Endothelial cell of umbilical vein (primary cell): ENCODE results near the gene GORASP2. TPM values are rescaled to one million over a fixed set of nuclear protein-coding genes. Genes with fewer than 3 reads are reported as not detected.

Experiments used
- BruUV-seq: library from RNA; stranded (reverse); fragments of 400-500 nt; replicated peaks from 2 replicates; lab custom pipeline; 2021; lab: Mats Ljungman, UMichigan
- CTCF ChIA-PET: fragments of 300-600, 350-600 bp; sonication (Branson Sonifier 250); formaldehyde crosslinking; loops from one replicate; lab custom pipeline; 2021; ENCODE audit warnings: antibody characterized with exemption, inconsistent platforms; lab: Charles Lee
- POLR2A ChIA-PET: fragments of 300-600, 350-600 bp; sonication (Branson Sonifier 250); formaldehyde crosslinking; loops from one replicate; lab custom pipeline; 2021; ENCODE audit warnings: antibody characterized with exemption, inconsistent platforms; lab: Charles Lee
- DNase-seq: peaks from one replicate; pipeline ENCODE4 v3.0.0-alpha.2; 2011; ENCODE audit warnings: low read depth, low spot score
- FAIRE-seq: peaks from 2 replicates; lab custom pipeline; 2011; peaks lifted over from hg19 to GRCh38; lab: Jason Lieb, UNC
- H2AFZ ChIP-seq: 2 replicates; pipeline ENCODE4 v1.6.0; 2012; ENCODE audit warnings: low read depth, low read length, control low read depth, inconsistent platforms
- H3K27ac ChIP-seq: 2 replicates; pipeline ENCODE4 v1.5.1; 2011; ENCODE audit warnings: low read depth, mild to moderate bottlenecking, control low read depth, low read length, moderate library complexity; ENCODE audit not compliant: insufficient read depth
- H3K27me3 ChIP-seq, 2 experiments: 2 replicates each; pipeline versions ENCODE4 v1.6.0 to v1.6.1; 2011; ENCODE audit warnings: low read length in 2 of 2, mixed read lengths in 1 of 2; ENCODE audit not compliant: control insufficient read depth in 2 of 2, insufficient read depth in 2 of 2
- H3K36me3 ChIP-seq, 2 experiments: 2 replicates in 1 of 2; 3 replicates in 1 of 2; pipeline ENCODE4 v1.5.1; 2011; ENCODE audit warnings: low read length in 2 of 2, mild to moderate bottlenecking in 1 of 2, moderate library complexity in 1 of 2; ENCODE audit not compliant: control insufficient read depth in 2 of 2, insufficient read depth in 2 of 2; ENCODE audit errors: extremely low read depth in 1 of 2
- H3K4me1 ChIP-seq: 3 replicates; pipeline ENCODE4 v1.5.1; 2011; ENCODE audit warnings: mild to moderate bottlenecking, low read length; ENCODE audit not compliant: control insufficient read depth, insufficient read depth; ENCODE audit errors: extremely low read depth
- H3K4me2 ChIP-seq: 2 replicates; pipeline ENCODE4 v1.6.1; 2011; ENCODE audit warnings: low read length, control low read depth, mixed read lengths; ENCODE audit not compliant: insufficient read depth
- H3K4me3 ChIP-seq, 3 experiments: fragments of 200-600 bp in 1 of 3; sonication (generic), shearing (Covaris generic) in 1 of 3; replicated peaks in 1 of 3; 2 replicates each; pipeline ENCODE4 v1.5.1; 2011 to 2016; ENCODE audit warnings: control low read depth in 3 of 3, low read length in 3 of 3, mild to moderate bottlenecking in 2 of 3, inconsistent platforms in 1 of 3, low read depth in 1 of 3, moderate library complexity in 1 of 3; ENCODE audit not compliant: insufficient read depth in 1 of 3
- H3K79me2 ChIP-seq: 2 replicates; pipeline ENCODE4 v1.6.0; 2012; ENCODE audit warnings: low read length, inconsistent platforms; ENCODE audit not compliant: control insufficient read depth, insufficient read depth
- H3K9ac ChIP-seq: replicated peaks from 2 replicates; pipeline ENCODE3; 2011; ENCODE audit warnings: low read length, control low read depth; ENCODE audit not compliant: insufficient read depth; ENCODE audit errors: extremely low read depth
- H3K9me1 ChIP-seq: replicated peaks from 3 replicates; pipeline ENCODE4 v1.6.0; 2011; ENCODE audit warnings: mild to moderate bottlenecking, low read length; ENCODE audit not compliant: control insufficient read depth, insufficient read depth; ENCODE audit errors: extremely low read depth
- H3K9me3 ChIP-seq: replicated peaks from 2 replicates; pipeline ENCODE4 v1.5.1; 2012; ENCODE audit warnings: low read length, inconsistent platforms; ENCODE audit not compliant: control insufficient read depth, insufficient read depth
- H4K20me1 ChIP-seq: replicated peaks from 2 replicates; pipeline ENCODE3; 2011; ENCODE audit warnings: mild to moderate bottlenecking, low read length; ENCODE audit not compliant: control insufficient read depth, insufficient read depth; ENCODE audit errors: extremely low read depth
- EZH2 ChIP-seq: IDR thresholded peaks from 2 replicates; pipeline ENCODE4 v1.6.1; 2012; ENCODE audit warnings: borderline replicate concordance, low read depth, mild to moderate bottlenecking, moderate library complexity, low read length, inconsistent platforms; ENCODE audit not compliant: severe bottlenecking
- FOS ChIP-seq: IDR thresholded peaks from 2 replicates; pipeline ENCODE4 v1.6.1; 2011; ENCODE audit warnings: mild to moderate bottlenecking, low read length, moderate library complexity, borderline replicate concordance; ENCODE audit not compliant: insufficient read depth
- JUN ChIP-seq: IDR thresholded peaks from 2 replicates; pipeline ENCODE4 v1.6.1; 2011; ENCODE audit warnings: borderline replicate concordance, low read depth; ENCODE audit not compliant: insufficient read length, insufficient read depth
- MAX ChIP-seq: IDR thresholded peaks from 2 replicates; pipeline ENCODE4 v1.6.1; 2011; ENCODE audit not compliant: insufficient read depth, insufficient read length
- MYC ChIP-seq: IDR thresholded peaks from one replicate; pipeline ENCODE4 v1.6.1; 2011; ENCODE audit warnings: mild to moderate bottlenecking, low read depth, low read length
- POLR2AphosphoS5 ChIP-seq: IDR thresholded peaks from 2 replicates; pipeline ENCODE4 v1.6.1; 2012; ENCODE audit warnings: low read depth, mild to moderate bottlenecking, control low read depth, low read length, moderate library complexity; ENCODE audit not compliant: insufficient read depth
- dilution Hi-C: fragments of 300-500 bp; cut with MboI; formaldehyde crosslinking; loops from one replicate; pipeline ENCODE4 v1.15.0; 2019; ENCODE audit warnings: low sequenced_read_pairs; ENCODE audit not compliant: extremely low pct_ligation_motif_present
- intact Hi-C: fragments of 100-400 bp; cut with micrococcal nuclease; formaldehyde crosslinking; loops from one replicate; pipeline ENCODE4 v1.10.0; 2022
- polyA plus RNA-seq, 4 experiments: library from polyadenylated mRNA; depleted of rRNA in 3 of 4; stranded (reverse) in 3 of 4; unstranded in 1 of 4; fragments of >200 nt; gene quantifications; 2 replicates each; pipeline versions ENCODE4 v1.2.1 to v1.2.3, GENCODE V29; 2011 to 2012; ENCODE audit warnings: missing spikeins in 1 of 4
- total RNA-seq: library from RNA; stranded (reverse); gene quantifications from 2 replicates; pipeline ENCODE4 v1.2.3, GENCODE V29; 2021
- TF ChIP-seq, protein P1 (sequence below), 2 donors: IDR thresholded peaks; 1 replicate in 1 of 2; 2 replicates in 1 of 2; pipeline ENCODE4 v1.5.1; 2011; ENCODE audit warnings: low read length in 2 of 2, mild to moderate bottlenecking in 2 of 2, moderate library complexity in 2 of 2, control low read depth in 1 of 2, inconsistent platforms in 1 of 2, low read depth in 1 of 2; ENCODE audit not compliant: insufficient read depth in 1 of 2; ENCODE audit errors: extremely low read depth in 1 of 2

The GORASP2 gene
- total and polyA plus RNA-seq, 2 donors (not counting 3 experiments of a cell fraction or from before 2014, with no cell fraction given), result 104 to 245 TPM

- DNase-seq, result no peak
- no peak overlapping the region for H3K4me2 ChIP-seq
- no peak overlapping the region for H3K27ac ChIP-seq
- no peaks in the 10 kb centered on the region for H3K27me3 ChIP-seq
- H3K4me1 ChIP-seq, result no peaks in the 10 kb centered on the region
- H3K9ac ChIP-seq, result no peak overlapping the region
- H3K4me3 ChIP-seq, result no peak overlapping the region
- FAIRE-seq, result no peak
- no peaks in the 10 kb centered on the region for H4K20me1 ChIP-seq
- intact Hi-C loops, result no loop called here
- H3K9me3 ChIP-seq, result no peaks in the 10 kb centered on the region
- dilution Hi-C loops, result no loop called here
- H2AFZ ChIP-seq, result no peak overlapping the region
- no peaks in the 10 kb centered on the region for H3K36me3 ChIP-seq
- BruUV-seq, result no TSS peak
- H3K79me2 ChIP-seq, result no peaks in the 10 kb centered on the region
- H3K9me1 ChIP-seq, result no peaks in the 10 kb centered on the region
- CTCF ChIA-PET, result no interaction called here
- TF ChIP-seq MYC (no peak), EZH2 (no peak), POLR2AphosphoS5 (no peak), JUN (no peak), MAX (no peak), FOS (no peak)
- TF ChIP-seq, protein P1, sequence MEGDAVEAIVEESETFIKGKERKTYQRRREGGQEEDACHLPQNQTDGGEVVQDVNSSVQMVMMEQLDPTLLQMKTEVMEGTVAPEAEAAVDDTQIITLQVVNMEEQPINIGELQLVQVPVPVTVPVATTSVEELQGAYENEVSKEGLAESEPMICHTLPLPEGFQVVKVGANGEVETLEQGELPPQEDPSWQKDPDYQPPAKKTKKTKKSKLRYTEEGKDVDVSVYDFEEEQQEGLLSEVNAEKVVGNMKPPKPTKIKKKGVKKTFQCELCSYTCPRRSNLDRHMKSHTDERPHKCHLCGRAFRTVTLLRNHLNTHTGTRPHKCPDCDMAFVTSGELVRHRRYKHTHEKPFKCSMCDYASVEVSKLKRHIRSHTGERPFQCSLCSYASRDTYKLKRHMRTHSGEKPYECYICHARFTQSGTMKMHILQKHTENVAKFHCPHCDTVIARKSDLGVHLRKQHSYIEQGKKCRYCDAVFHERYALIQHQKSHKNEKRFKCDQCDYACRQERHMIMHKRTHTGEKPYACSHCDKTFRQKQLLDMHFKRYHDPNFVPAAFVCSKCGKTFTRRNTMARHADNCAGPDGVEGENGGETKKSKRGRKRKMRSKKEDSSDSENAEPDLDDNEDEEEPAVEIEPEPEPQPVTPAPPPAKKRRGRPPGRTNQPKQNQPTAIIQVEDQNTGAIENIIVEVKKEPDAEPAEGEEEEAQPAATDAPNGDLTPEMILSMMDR (IDR thresholded peaks at IDR 0.05; ENCODE audit: extremely low read depth in 1 of 2, insufficient read depth in 1 of 2, low read depth in 1 of 2, low read length in 2 of 2), result no peak
- POLR2A ChIA-PET, result no interaction called here
Measured at GRCh38 chr2:170922634-170923494, 6.2 kb upstream of the GORASP2 start.
